NCI-H1694 (cell line): ENCODE measurements around the gene CPT1A.

ENCODE experiments used
- DNase-seq: peaks from one replicate; lab custom pipeline; 2025; lab: John Stamatoyannopoulos, UW

Gene CPT1A

GRCh38 chr11:68854273-68854958 is 12.7 kb upstream of the CPT1A start:
- DNase-seq = no peak

DNA sequence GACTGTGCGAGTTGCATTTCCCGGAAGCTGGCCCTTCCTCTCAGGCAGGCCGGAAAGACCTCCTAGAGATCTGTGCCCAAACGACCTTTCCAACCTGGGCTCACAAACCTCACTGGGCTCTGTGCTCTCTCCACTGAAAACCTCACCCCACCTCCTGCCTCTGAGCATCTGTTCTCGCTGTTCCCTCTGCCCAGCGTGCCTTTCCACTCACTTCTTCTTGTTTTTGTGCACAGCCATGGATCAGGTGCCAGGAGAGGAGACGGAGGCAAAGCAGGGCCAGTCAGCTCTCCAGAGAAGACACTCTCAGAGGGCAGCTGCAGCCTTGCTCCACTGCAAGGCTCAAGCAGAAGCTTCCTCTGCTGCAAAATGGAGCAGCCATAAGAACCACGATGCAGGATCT is 10.9 kb upstream of the CPT1A start:
- no peak for DNase-seq

DNA sequence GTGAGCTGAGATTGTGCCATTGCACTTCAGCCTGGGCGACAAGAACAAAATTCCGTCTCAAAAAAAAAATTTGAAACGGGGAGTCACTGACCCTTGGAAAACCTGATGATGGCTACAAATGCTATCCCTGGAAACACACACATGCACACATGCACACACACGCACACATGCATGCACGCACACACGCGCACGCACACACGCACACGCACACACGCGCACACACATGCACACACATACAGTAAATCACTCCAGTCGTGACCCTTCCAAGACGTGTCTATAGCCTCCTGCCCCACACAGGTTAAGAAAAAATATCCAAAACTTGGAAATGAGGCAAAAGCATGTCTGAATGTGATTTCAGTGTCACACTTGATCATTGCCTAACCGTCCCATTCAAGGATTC is 6.7 kb upstream of the CPT1A start:
- DNase-seq = no peak

DNA sequence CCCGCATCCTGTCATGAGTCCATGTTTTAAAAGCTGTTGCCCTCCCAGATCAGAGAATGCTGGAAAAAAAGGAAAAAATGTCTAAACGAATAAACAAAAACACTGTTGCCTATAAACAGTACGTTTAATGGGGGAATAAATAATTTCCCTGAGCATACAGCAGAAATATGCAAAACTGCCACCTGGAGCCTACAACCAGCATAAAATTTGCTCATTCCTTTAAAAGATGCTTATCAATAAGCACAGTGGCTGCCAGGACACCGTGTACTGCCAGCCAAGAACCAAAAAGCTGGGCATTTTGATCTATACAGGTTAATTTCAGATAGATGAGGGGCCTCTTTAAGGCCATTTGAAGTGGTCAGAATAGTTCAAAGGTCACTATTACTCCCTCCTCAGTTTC is 5.7 kb upstream of the CPT1A start:
- DNase-seq = no peak

- no peak for DNase-seq
Observed at GRCh38 chr11:68845351-68846002, 3.8 kb upstream of the CPT1A start.

- no peak for DNase-seq
Observed at GRCh38 chr11:68844801-68845200, 3.1 kb upstream of the CPT1A start.

DNA sequence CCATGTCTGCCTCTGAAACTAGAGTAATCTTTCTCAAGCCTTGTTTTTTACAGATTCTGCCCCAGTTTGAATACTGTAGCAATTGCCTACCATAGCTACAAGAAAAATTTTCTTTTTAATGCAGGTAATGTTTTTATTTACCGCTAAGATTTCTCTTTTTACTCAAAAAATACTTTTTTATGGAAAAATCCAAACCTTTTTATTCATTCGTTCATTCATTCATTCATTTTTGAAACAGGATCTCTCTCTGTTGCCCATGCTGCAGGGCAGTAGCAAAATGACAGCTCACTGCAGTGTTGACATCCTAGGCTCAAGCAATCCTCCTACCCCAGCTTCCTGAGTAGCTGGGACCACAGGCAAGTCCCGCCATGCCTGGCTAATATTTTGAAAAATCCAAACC is 2.7 kb upstream of the CPT1A start:
- no peak for DNase-seq

DNA sequence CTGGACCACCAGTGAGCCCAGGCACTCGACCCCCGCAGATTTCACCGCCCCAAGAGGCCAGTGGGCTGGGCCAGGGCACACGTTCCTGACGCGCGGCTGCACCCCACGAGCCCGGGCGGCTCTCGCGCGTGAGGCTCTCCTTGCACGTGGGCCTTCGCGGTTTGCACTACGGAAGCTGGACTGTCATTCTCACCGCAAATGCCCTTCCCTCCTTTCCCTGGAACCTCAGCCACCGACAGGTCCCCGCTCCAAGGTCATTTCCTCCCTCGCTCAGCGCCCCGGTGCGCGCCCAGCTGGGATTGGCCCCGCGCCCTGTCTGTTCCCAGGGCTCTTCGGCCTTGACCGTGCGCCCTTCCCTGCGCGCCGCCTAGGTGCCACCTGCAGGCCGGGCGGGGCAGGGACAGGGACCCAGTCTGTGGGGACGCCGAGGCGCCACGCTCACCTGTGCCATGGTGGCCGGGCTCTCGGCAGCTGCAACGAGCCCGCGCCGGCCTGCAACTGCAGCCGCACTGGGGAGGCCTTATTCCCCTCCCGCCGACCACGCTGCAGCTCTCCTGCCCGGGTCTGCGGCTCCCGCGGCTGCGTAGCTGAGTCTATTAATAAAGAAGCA is 2.1 kb upstream of the CPT1A start:
- no peak for DNase-seq

DNA sequence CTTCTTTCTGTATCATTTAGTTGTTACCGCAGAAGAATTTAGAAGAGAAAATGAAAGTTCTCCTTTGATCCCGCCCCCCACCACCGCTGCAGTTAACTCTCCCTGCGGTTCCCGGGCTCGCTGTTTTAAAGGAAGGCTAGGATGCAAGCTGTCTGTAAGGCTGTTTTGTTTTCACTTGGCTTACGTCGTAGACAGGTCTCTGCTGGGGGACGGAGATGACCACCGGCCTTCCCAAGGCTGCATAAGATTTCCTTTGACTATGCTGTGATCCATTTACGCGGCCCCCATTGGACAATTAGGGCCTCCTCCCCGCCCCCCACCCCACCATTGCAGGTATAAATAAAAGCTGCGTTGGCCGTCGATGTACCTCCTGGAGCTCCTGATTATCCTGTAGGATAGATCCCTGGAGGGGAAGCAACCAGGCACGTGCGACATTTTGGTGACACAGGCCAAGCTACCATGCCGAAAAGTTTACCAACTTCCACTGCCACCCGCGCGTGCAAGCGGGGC is 1.4 kb upstream of the CPT1A start:
- DNase-seq = no peak

- no peak for DNase-seq
Observed at GRCh38 chr11:68842427-68843051, 823 bp upstream of the CPT1A start.

DNA sequence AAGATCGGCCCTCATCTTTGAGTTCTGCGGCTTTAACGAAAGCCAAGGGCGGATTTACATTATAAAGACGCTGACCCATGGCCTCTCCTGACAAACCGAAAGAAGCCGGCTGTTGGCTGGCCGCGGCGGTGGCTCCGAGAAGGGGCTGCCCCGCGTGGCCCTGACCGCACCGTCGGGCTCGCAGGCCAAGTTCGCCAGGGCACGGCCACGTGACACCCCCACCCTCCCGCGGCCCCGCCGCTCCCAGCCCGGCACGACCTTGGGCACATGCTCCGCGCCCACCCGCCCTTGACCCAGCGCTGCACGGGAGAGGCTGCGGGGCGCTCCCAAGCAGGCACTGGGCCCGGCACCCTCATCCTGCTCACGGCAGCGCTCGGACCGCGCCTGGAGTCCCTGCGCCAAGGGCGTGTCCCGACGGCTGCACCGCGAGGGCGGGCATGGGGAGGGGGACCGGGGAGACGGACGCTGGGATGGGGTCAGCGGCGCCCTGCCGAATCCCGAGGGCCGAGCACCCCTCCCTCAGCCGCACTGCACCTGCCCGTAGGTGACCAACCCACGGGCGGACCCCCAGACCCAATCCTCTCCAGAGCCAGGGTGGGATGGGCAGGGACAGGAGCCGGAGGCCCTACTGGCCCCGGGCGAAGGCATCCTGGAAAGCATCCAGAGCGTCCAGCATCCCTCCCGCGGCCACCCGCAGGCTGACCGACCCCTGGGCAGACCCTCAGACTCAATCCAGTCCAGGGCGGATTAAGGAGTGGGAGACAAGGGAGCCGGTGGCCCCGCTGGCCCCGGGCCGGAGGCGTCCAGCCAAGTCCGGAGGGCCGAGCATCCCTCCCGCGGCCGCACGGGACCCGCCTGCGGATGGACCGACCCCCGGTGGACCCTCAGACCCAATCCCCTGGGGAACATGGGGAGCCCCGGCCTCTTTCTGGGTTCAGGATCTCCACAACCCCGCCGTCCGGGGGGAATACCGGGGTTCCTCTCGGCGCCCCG is 759 bp downstream of the CPT1A start:
- DNase-seq = no peak

DNA sequence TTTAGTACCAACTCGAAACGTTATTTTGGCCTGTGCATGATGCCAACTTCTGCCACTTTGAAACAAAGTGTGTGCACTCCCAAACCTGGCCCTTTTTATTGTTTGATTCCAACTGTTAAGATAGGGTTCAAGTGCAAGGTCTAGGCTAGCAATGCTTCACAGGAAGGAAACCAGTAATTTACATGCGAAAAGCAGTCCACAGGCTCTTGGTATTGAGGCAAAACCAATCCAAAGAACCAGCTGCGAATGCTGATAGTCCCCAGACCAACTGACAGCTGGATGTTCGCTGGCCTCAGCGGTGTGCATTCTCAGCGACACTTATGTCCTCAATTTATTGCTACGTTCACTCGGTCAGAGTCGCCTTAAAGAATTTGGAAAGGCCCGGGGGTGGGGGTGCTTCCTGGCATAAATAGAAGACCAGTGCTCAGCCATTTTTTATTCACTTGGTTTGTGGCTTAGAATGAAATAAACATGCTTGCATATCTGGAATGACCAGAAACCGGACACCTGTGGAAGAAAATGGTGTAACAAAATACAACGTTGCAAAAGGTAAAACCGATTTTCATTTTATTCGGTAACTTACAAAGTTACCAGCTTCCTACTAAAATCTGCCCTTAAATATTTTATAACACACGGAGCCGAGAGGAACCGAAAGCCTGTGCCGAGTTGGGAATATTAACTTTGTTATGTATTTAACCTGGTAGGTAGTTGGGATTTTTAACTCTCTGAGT is 1.6 kb downstream of the CPT1A start:
- DNase-seq = peak; percentile 18

GRCh38 chr11:68839054-68839865 is 2.5 kb downstream of the CPT1A start:
- DNase-seq = peak; percentile 79

DNA sequence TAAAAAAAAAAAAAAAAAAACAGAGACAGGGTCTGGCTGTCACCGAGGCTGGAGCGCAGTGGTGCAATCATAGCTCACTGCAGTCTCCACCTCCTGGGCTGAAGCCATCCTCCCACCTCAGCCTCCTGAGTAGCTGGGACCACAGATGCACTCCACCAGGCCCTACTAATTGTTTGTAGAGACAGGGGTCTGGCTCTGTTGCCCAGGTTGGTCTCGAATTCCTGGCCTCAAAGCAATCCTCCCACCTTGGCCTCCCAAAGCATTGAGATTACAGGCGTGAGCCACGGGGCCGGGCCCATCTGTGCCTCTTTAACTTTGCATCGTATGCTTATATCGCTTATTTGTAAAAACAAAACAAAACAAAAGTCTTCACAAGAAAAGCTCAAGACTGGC is 3.1 kb downstream of the CPT1A start:
- no peak for DNase-seq

DNA sequence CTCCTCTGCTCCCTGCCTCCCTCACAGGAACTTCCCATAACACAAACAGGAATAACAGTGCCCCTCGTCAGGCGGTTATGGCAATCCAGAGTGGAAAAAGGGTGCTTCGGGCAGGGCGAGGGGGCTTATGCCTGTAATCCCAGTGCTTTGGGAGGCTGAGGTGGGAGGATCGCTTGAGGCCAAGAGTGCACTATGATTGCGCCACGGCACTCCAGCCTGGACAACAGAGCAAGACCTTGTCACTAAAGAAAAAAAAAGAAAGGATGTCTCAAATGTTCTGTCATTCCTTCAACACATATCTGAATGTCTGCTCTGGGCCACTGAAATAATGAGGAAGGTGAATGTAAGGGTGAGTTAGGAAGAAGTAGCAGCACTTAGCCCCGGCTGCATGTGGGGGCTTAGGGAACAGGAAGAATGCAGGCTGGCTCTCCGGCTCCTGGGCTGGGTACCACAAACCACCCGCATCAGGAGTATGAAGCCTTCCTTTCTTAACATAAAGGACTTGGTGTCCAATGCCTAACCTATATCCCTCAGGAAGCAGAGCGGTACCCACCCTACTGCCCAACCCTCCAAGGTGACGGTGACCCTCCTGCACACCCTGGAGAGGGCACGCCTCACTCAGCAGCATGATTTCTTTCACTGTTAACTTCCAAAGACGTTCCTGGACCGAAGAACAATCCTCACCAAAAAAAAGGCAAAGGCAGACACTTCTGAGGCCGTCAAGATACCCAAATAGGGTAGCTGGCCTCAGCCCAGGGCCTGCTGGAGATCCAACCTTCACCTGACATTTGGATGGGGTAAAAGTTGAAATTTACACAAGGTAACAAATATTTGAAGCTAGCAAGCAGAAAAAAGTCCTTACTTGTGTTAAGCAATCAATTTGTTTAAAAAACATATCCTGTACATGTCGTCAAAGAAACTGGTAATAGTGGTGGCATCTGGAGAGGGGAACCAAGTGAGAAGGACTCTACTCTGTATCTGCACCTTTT is 3.8 kb downstream of the CPT1A start:
- no peak for DNase-seq

GRCh38 chr11:68835749-68836148 is 6.0 kb downstream of the CPT1A start:
- DNase-seq = no peak

DNA sequence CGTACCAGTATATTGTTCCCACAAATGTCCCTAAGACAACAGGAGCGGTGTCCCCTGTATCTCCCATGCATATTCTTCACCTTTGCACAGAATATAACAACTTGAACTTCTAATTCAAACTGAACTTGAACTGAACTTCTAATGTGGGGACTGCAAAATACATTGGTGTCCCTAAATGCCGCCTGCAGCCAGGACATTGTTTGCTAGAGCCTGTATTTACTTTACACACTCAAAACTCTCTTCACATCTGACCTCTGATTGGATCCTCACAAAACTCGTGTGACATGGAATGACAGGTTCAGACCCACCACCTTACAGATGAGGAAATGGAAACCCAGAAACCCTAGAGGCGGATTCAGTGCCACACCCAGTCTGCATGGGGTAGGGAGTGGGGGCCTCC is 6.4 kb downstream of the CPT1A start:
- no peak for DNase-seq

GRCh38 chr11:68832476-68833181 is 9.1 kb downstream of the CPT1A start:
- DNase-seq = no peak
